Vagina (tissue), 2 donors: ENCODE data around the gene CYFIP1. TPM values are rescaled to one million over a fixed set of nuclear protein-coding genes. Genes with fewer than 3 reads are reported as not detected.

Experiments used
- DNase-seq, 2 donors: peaks; one replicate each; pipeline ENCODE4 v3.0.0-alpha.2; 2017; ENCODE audit errors: extremely low spot score in 2 of 2
- H3K27ac ChIP-seq: fragments of 200-600 bp; sonication (generic); one replicate; pipeline ENCODE4 v1.5.1; 2019
- H3K27me3 ChIP-seq: fragments of 200-600 bp; sonication (generic); one replicate; pipeline ENCODE4 v1.5.1; 2019
- H3K36me3 ChIP-seq, 2 donors: fragments of 200-600 bp; sonication (generic); one replicate each; pipeline ENCODE4 v1.5.1; 2017 to 2019
- H3K4me1 ChIP-seq: fragments of 200-600 bp; sonication (generic); one replicate; pipeline ENCODE4 v1.5.1; 2019
- H3K4me3 ChIP-seq, 2 donors: fragments of 200-600 bp; sonication (generic); 1 replicate in 1 of 2; 2 replicates in 1 of 2; pipeline ENCODE4 v1.5.1; 2016 to 2019
- H3K9me3 ChIP-seq: fragments of 200-600 bp; sonication (generic); one replicate; pipeline ENCODE4 v1.5.1; 2019
- CTCF ChIP-seq, 3 experiments: fragments of 450-650 bp in 2 of 3; fragments of 200-600 bp in 1 of 3; sonication (generic) in 1 of 3; IDR thresholded peaks; one replicate each; pipeline ENCODE4 v1.5.1; 2017 to 2019; ENCODE audit warnings: antibody characterized with exemption in 3 of 3, mild to moderate bottlenecking in 2 of 3, moderate library complexity in 2 of 3
- POLR2A ChIP-seq, 2 donors: fragments of 450-650 bp; IDR thresholded peaks; one replicate each; pipeline ENCODE4 v1.6.1; 2017; ENCODE audit warnings: antibody characterized with exemption in 2 of 2, mild to moderate bottlenecking in 2 of 2, moderate library complexity in 2 of 2
- POLR2AphosphoS5 ChIP-seq, 2 donors: sonication (generic); formaldehyde crosslinking; IDR thresholded peaks; one replicate each; pipeline ENCODE4 v1.9.0; 2017; ENCODE audit warnings: antibody characterized with exemption in 2 of 2, mild to moderate bottlenecking in 2 of 2, low read depth in 1 of 2; ENCODE audit not compliant: insufficient read depth in 1 of 2
- intact Hi-C: fragments of 100-400 bp; cut with DNase I; formaldehyde crosslinking; loops from one replicate; pipeline ENCODE4 v1.15.1; 2023
- total RNA-seq: library from RNA; depleted of rRNA; stranded (reverse); fragments of >200 nt; gene quantifications from one replicate; pipeline ENCODE4 v1.2.3, GENCODE V29; 2016

CYFIP1 gene
- total RNA-seq, 1 donor from 2014 or later, result 101 TPM

- H3K27ac ChIP-seq, result no peak overlapping the region
- no peaks in the 10 kb centered on the region for H3K27me3 ChIP-seq
- no peaks in the 10 kb centered on the region for H3K9me3 ChIP-seq
- H3K36me3 ChIP-seq, result peaks cover 0 to 75% of the 10 kb centered on the region in 2 donors
- H3K4me1 ChIP-seq, result no peaks in the 10 kb centered on the region
- TF ChIP-seq POLR2AphosphoS5 (IDR thresholded peaks at IDR 0.05; ENCODE audit: insufficient read depth in 1 of 2, low read depth in 1 of 2), result no peak
- no peak for TF ChIP-seq POLR2A (IDR thresholded peaks at IDR 0.05)
- TF ChIP-seq CTCF (IDR thresholded peaks at IDR 0.05), result no peak
- no peak overlapping the region for H3K4me3 ChIP-seq
- no peak for DNase-seq
- intact Hi-C loops, result no loop called here
Measured at GRCh38 chr15:22907161-22907950, 72.8 kb downstream of the CYFIP1 start.

- no peaks in the 10 kb centered on the region for H3K4me1 ChIP-seq
- intact Hi-C loops, result no loop called here
- H3K9me3 ChIP-seq, result no peaks in the 10 kb centered on the region
- no peaks in the 10 kb centered on the region for H3K27me3 ChIP-seq
- no peak for DNase-seq
- peaks cover 0 to 68% of the 10 kb centered on the region in 2 donors for H3K36me3 ChIP-seq
- H3K4me3 ChIP-seq, result no peak overlapping the region
- TF ChIP-seq CTCF (IDR thresholded peaks at IDR 0.05) (no peak), POLR2AphosphoS5 (IDR thresholded peaks at IDR 0.05; ENCODE audit: insufficient read depth in 1 of 2, low read depth in 1 of 2) (no peak), POLR2A (IDR thresholded peaks at IDR 0.05) (no peak)
- no peak overlapping the region for H3K27ac ChIP-seq
Measured at GRCh38 chr15:22904736-22905135, 75.4 kb downstream of the CYFIP1 start.

GRCh38 chr15:22903961-22904534, 76.1 kb downstream of the CYFIP1 start:
- Histone ChIP-seq H3K36me3 (peaks cover 0 to 69% of the 10 kb centered on the region in 2 donors), H3K27me3 (no peaks in the 10 kb centered on the region), H3K4me1 (no peaks in the 10 kb centered on the region), H3K4me3 (no peak overlapping the region), H3K9me3 (no peaks in the 10 kb centered on the region), H3K27ac (no peak overlapping the region)
- TF ChIP-seq POLR2A (IDR thresholded peaks at IDR 0.05), result no peak
- TF ChIP-seq POLR2AphosphoS5 (IDR thresholded peaks at IDR 0.05; ENCODE audit: insufficient read depth in 1 of 2, low read depth in 1 of 2), result no peak
- intact Hi-C loops, result no loop called here
- DNase-seq, result no peak

- Histone ChIP-seq H3K36me3 (peaks cover 0 to 67% of the 10 kb centered on the region in 2 donors), H3K9me3 (no peaks in the 10 kb centered on the region), H3K4me3 (no peak overlapping the region), H3K4me1 (no peaks in the 10 kb centered on the region), H3K27me3 (no peaks in the 10 kb centered on the region), H3K27ac (no peak overlapping the region)
- intact Hi-C loops, result no loop called here
- no peak for DNase-seq
- no peak for TF ChIP-seq POLR2A (IDR thresholded peaks at IDR 0.05)
- no peak for TF ChIP-seq CTCF (IDR thresholded peaks at IDR 0.05)
- no peak for TF ChIP-seq POLR2AphosphoS5 (IDR thresholded peaks at IDR 0.05; ENCODE audit: insufficient read depth in 1 of 2, low read depth in 1 of 2)
Measured at GRCh38 chr15:22903427-22903826, 76.7 kb downstream of the CYFIP1 start.

DNA sequence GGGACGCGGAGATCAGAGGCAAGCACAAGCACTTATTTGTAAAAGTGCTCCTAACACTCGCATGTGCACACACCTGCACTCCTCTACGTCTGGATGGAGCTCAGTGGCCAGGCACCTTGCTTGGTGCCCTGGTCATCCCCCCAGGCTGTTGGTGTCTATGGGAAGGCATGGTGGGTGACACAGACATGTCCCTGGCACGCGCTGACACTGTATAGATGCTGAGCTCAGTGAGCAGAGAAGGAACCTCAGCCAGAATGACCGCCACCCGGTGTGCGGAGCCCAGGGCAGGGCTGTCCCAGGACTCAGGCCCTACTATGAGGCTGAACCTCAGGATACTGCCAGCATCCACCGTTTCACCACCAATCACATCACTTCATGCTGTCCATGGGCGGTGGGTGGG, 77.2 kb downstream of the CYFIP1 start:
- intact Hi-C loops, result no loop called here
- DNase-seq, result no peak
- H3K4me3 ChIP-seq, result no peak overlapping the region
- H3K4me1 ChIP-seq, result no peaks in the 10 kb centered on the region
- peaks cover 0 to 63% of the 10 kb centered on the region in 2 donors for H3K36me3 ChIP-seq
- H3K9me3 ChIP-seq, result no peaks in the 10 kb centered on the region
- H3K27me3 ChIP-seq, result no peaks in the 10 kb centered on the region
- TF ChIP-seq POLR2AphosphoS5 (IDR thresholded peaks at IDR 0.05; ENCODE audit: insufficient read depth in 1 of 2, low read depth in 1 of 2), result no peak
- TF ChIP-seq CTCF (IDR thresholded peaks at IDR 0.05), result no peak
- no peak for TF ChIP-seq POLR2A (IDR thresholded peaks at IDR 0.05)
- no peak overlapping the region for H3K27ac ChIP-seq
